Immature natural killer cell (primary cell): ENCODE results near the gene LSMEM2. TPM values are rescaled to one million over a fixed set of nuclear protein-coding genes. Genes with fewer than 3 reads are reported as not detected.

Source experiments
- DNase-seq, 3 donors: peaks; one replicate each; pipeline ENCODE4 v3.0.0; 2022; ENCODE audit warnings: mixed read lengths in 1 of 3
- H3K27ac Mint-ChIP-seq, 6 donors: one replicate each; pipeline ENCODE4 v1.8.0; 2020; ENCODE audit warnings: mixed read lengths in 6 of 6, mild to moderate bottlenecking in 5 of 6, inconsistent platforms in 4 of 6, moderate library complexity in 3 of 6
- H3K27me3 Mint-ChIP-seq, 3 donors: one replicate each; pipeline ENCODE4 v1.8.0; 2020 to 2021; ENCODE audit warnings: low read depth in 3 of 3, mild to moderate bottlenecking in 3 of 3, mixed read lengths in 3 of 3, moderate library complexity in 3 of 3, inconsistent platforms in 1 of 3
- H3K36me3 Mint-ChIP-seq, 3 donors: one replicate each; pipeline ENCODE4 v1.8.0; 2020; ENCODE audit warnings: mixed read lengths in 3 of 3, inconsistent platforms in 2 of 3, mild to moderate bottlenecking in 2 of 3
- H3K4me1 Mint-ChIP-seq, 2 donors: one replicate each; pipeline ENCODE4 v1.8.0; 2020; ENCODE audit warnings: inconsistent platforms in 2 of 2, mild to moderate bottlenecking in 2 of 2, mixed read lengths in 2 of 2, moderate library complexity in 1 of 2
- H3K4me3 Mint-ChIP-seq, 5 donors: one replicate each; pipeline ENCODE4 v1.8.0; 2020; ENCODE audit warnings: mild to moderate bottlenecking in 5 of 5, mixed read lengths in 5 of 5, inconsistent platforms in 3 of 5, moderate library complexity in 3 of 5
- H3K9me3 Mint-ChIP-seq, 6 donors: one replicate each; pipeline ENCODE4 v1.8.0; 2020; ENCODE audit warnings: mild to moderate bottlenecking in 6 of 6, mixed read lengths in 6 of 6, inconsistent platforms in 4 of 6, moderate library complexity in 3 of 6
- polyA plus RNA-seq, 3 donors: library from polyadenylated mRNA; unstranded; fragments of 300-500 nt; fragmentation: Illumina TruSeq; gene quantifications; one replicate each; pipeline ENCODE4 v1.2.3, GENCODE V29; 2021

Gene LSMEM2
- not detected for polyA plus RNA-seq

DNA sequence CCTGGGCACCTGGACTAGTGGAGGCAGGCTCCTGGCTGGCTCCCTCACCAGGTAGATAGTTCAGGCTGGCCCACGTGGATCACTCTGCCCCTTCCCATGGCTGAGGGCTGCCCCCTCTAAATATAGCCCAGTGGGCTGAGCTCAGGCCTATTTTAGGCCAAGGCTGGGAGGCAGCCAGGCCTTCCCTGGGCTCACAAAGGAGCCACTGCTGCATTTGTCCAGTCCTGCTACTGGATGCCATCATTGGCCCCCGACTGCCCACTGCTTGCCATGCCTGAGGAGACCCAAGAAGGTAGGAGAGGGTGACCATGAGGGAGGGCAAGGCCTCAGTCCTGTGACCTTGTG is at the start of gene LSMEM2:
LSMEM2 (plus strand) TSS at position 208 of the 345 bp plus-strand sequence; CDS start at position 235, 27 bp downstream.
- Mint-ChIP-seq H3K36me3 (no peaks in the 10 kb centered on the region), H3K27ac (no peak within 1 kb of the TSS), H3K4me1 (peaks cover 12 to 15% of the 10 kb centered on the region in 2 donors), H3K4me3 (no peak within 1 kb of the TSS), H3K9me3 (no peaks in the 10 kb centered on the region), H3K27me3 (peaks cover 11 to 22% (median 21%) of the 10 kb centered on the region in 3 donors)
- DNase-seq, result no peak

DNA sequence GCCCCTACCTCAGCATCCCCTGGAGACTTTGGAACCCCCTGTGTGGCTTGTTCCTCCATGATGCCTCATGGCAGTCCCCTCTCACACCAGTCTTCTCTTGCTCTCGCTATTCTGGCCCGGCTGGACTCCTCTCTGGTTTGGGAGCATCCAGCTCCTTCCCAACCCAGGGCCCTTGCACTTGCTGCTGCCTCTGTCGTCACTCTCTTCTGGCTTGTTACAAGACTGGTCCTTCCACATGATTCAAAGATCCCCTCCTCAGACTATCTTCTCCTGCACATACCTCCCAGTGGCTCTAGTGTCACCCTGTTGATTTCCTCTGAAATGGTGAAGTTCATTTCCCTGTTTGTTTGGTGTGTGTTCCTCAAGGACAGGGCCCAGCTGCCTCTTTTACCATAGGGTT is 49.4 kb upstream of the LSMEM2 start:
- peak overlapping the region in 2 of 6 donors; percentile 23 to 71 for H3K27ac Mint-ChIP-seq
- H3K4me3 Mint-ChIP-seq, result peak overlapping the region in 2 of 5 donors; percentile 24 to 26
- H3K9me3 Mint-ChIP-seq, result no peaks in the 10 kb centered on the region
- H3K4me1 Mint-ChIP-seq, result peaks cover 29 to 35% of the 10 kb centered on the region in 2 donors
- DNase-seq, result no peak
- peaks cover 2 to 6% (median 6%) of the 10 kb centered on the region in 3 donors for H3K27me3 Mint-ChIP-seq
- H3K36me3 Mint-ChIP-seq, result no peaks in the 10 kb centered on the region

GRCh38 chr3:50230104-50230793 is 48.6 kb upstream of the LSMEM2 start:
- H3K4me3 Mint-ChIP-seq, result no peak overlapping the region

GRCh38 chr3:50230794-50231125 is 48.1 kb upstream of the LSMEM2 start:
- peaks cover 0 to 10% (median 6%) of the 10 kb centered on the region in 3 donors for H3K27me3 Mint-ChIP-seq
- H3K9me3 Mint-ChIP-seq, result no peaks in the 10 kb centered on the region
- H3K27ac Mint-ChIP-seq, result peak overlapping the region in 2 of 6 donors; percentile 3 to 28
- DNase-seq, result no peak
- H3K4me3 Mint-ChIP-seq, result peak overlapping the region in 1 of 5 donors; percentile 1
- no peaks in the 10 kb centered on the region for H3K36me3 Mint-ChIP-seq
- H3K4me1 Mint-ChIP-seq, result peaks cover 33 to 38% of the 10 kb centered on the region in 2 donors

More at GRCh38 chr3:50230104-50230793, 48.6 kb upstream of the LSMEM2 start:
- Mint-ChIP-seq H3K27me3 (peaks cover 0 to 6% (median 6%) of the 10 kb centered on the region in 3 donors), H3K9me3 (no peaks in the 10 kb centered on the region), H3K27ac (peak overlapping the region in 1 of 6 donors; percentile 28), H3K36me3 (no peaks in the 10 kb centered on the region), H3K4me1 (peaks cover 33 to 34% of the 10 kb centered on the region in 2 donors)
- no peak for DNase-seq

GRCh38 chr3:50231581-50231980 is 47.3 kb upstream of the LSMEM2 start:
- no peaks in the 10 kb centered on the region for H3K9me3 Mint-ChIP-seq
- H3K27ac Mint-ChIP-seq, result no peak overlapping the region
- H3K4me1 Mint-ChIP-seq, result peaks cover 28 to 32% of the 10 kb centered on the region in 2 donors
- no peaks in the 10 kb centered on the region for H3K36me3 Mint-ChIP-seq
- H3K27me3 Mint-ChIP-seq, result peaks cover 0 to 13% (median 0%) of the 10 kb centered on the region in 3 donors
- DNase-seq, result no peak
- H3K4me3 Mint-ChIP-seq, result no peak overlapping the region

- Mint-ChIP-seq H3K36me3 (no peaks in the 10 kb centered on the region), H3K27me3 (peaks cover 0 to 7% (median 0%) of the 10 kb centered on the region in 3 donors), H3K27ac (peak overlapping the region in 1 of 6 donors; percentile 32), H3K9me3 (no peaks in the 10 kb centered on the region), H3K4me1 (peaks cover 21 to 27% of the 10 kb centered on the region in 2 donors), H3K4me3 (no peak overlapping the region)
- DNase-seq, result no peak
Observed at GRCh38 chr3:50232303-50232702, 46.6 kb upstream of the LSMEM2 start.

GRCh38 chr3:50233176-50233575 is 45.7 kb upstream of the LSMEM2 start:
- Mint-ChIP-seq H3K4me1 (peaks cover 20 to 26% of the 10 kb centered on the region in 2 donors), H3K27ac (peak overlapping the region in 2 of 6 donors; percentile 67), H3K9me3 (no peaks in the 10 kb centered on the region), H3K27me3 (peaks cover 0 to 7% (median 5%) of the 10 kb centered on the region in 3 donors), H3K36me3 (no peaks in the 10 kb centered on the region), H3K4me3 (no peak overlapping the region)
- no peak for DNase-seq

GRCh38 chr3:50235716-50236483 is 43.0 kb upstream of the LSMEM2 start, which contains the start of gene GNAI2:
Gene GNAI2, plus strand, starts transcription at chr3:50236204. Its CDS starts 132 bp downstream, at chr3:50236336.
- Mint-ChIP-seq H3K9me3 (no peaks in the 10 kb centered on the region), H3K4me1 (peaks cover 38 to 46% of the 10 kb centered on the region in 2 donors), H3K36me3 (no peaks in the 10 kb centered on the region), H3K4me3 (peak within 1 kb of the TSS; percentile 96 to 99 (median 97)), H3K27me3 (peaks cover 0 to 7% (median 5%) of the 10 kb centered on the region in 3 donors), H3K27ac (peak within 1 kb of the TSS; percentile 91 to 96 (median 94))
- peak; percentile 99 for DNase-seq

- no peak for DNase-seq
- Mint-ChIP-seq H3K4me3 (peak overlapping the region; percentile 96 to 99 (median 97)), H3K36me3 (no peaks in the 10 kb centered on the region), H3K4me1 (peaks cover 44 to 53% of the 10 kb centered on the region in 2 donors), H3K9me3 (no peaks in the 10 kb centered on the region), H3K27ac (peak overlapping the region; percentile 90 to 96 (median 94)), H3K27me3 (peaks cover 0 to 9% (median 5%) of the 10 kb centered on the region in 3 donors)
Observed at GRCh38 chr3:50236484-50237132, 42.3 kb upstream of the LSMEM2 start.

DNA sequence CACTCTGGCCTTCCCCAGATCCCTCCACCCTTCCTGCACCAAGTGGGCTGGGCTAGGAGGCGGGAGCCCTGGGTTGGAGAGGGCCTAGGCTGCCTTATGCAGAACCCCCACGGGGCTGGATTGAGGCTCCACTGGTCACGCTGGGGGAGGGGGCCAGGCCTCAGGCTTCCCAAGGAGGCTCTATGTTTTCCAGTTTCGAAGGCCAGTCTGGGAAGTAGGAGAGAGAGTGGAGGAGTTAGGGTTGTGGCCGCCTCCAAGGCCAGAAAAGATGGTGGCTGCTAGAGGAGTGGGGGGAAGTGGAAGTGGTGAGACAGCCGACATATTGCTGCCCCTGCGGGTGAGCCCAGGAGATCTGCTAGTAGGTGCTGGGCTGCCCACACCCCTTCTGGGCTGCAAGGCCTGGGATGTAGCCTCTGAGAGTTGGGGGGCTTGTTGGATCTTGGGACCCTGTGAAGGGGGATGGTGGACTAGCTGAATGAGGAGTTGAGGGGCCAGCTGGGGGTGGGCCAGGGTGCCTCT is 41.7 kb upstream of the LSMEM2 start:
- H3K27ac Mint-ChIP-seq, result peak overlapping the region; percentile 90 to 96 (median 94)
- DNase-seq, result peak; percentile 37 to 39 (median 38)
- H3K4me3 Mint-ChIP-seq, result peak overlapping the region; percentile 96 to 99 (median 97)
- H3K4me1 Mint-ChIP-seq, result peaks cover 50 to 59% of the 10 kb centered on the region in 2 donors
- peaks cover 0 to 9% (median 6%) of the 10 kb centered on the region in 3 donors for H3K27me3 Mint-ChIP-seq
- H3K9me3 Mint-ChIP-seq, result no peaks in the 10 kb centered on the region
- no peaks in the 10 kb centered on the region for H3K36me3 Mint-ChIP-seq

DNA sequence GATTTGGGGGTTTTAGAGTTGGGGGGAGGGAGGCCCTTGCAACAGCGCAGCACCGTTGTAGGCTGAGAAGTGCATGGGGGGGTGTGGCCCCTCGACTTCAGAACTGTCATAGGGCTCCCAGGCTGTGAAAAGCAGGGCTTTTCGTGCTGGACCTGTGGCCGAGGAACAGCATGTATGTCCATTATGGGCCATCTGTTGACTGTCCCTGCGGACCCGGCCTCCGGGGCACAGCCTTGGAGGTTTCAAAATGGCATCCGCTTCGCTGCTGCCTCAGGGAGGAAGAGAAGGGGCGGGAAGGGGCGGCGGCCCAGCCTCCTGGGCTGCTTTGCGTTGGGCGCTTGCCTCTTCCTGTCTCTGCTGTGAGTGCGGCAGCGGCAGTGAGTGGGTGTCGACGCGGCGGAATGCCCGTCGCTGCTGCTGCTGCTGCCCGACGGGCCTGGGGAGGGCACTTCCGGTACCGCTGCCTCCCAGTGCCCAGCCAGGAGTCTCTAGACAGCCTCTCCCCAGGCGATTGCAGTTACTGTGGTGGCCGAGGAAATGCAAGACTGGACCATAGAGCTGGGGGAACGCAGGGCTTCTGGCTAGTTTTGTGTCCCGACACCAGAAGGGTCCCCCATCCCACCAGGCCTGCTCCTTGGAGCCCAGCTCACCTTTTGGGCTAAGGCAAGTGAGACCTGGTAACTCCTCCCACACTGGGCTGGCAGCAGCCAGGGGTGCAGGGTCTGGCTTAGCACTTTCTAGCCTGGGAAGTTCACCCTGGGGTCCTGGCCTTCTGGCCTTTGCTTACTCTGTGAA is 40.9 kb upstream of the LSMEM2 start:
- Mint-ChIP-seq H3K36me3 (no peaks in the 10 kb centered on the region), H3K4me1 (peaks cover 57 to 67% of the 10 kb centered on the region in 2 donors), H3K4me3 (peak overlapping the region; percentile 96 to 99 (median 97)), H3K27me3 (peaks cover 0 to 10% (median 9%) of the 10 kb centered on the region in 3 donors), H3K27ac (peak overlapping the region; percentile 90 to 96 (median 94)), H3K9me3 (no peaks in the 10 kb centered on the region)
- peak; percentile 85 to 86 (median 86) for DNase-seq

- H3K4me1 Mint-ChIP-seq, result peaks cover 64 to 71% of the 10 kb centered on the region in 2 donors
- H3K27me3 Mint-ChIP-seq, result peaks cover 0 to 10% (median 9%) of the 10 kb centered on the region in 3 donors
- peak overlapping the region; percentile 96 to 99 (median 97) for H3K4me3 Mint-ChIP-seq
- H3K27ac Mint-ChIP-seq, result peak overlapping the region; percentile 90 to 96 (median 94)
- H3K9me3 Mint-ChIP-seq, result no peaks in the 10 kb centered on the region
- no peaks in the 10 kb centered on the region for H3K36me3 Mint-ChIP-seq
- DNase-seq, result no peak
Observed at GRCh38 chr3:50238549-50239026, 40.3 kb upstream of the LSMEM2 start.
